Measurements from ENCODE around the gene YJU2.

DNA sequence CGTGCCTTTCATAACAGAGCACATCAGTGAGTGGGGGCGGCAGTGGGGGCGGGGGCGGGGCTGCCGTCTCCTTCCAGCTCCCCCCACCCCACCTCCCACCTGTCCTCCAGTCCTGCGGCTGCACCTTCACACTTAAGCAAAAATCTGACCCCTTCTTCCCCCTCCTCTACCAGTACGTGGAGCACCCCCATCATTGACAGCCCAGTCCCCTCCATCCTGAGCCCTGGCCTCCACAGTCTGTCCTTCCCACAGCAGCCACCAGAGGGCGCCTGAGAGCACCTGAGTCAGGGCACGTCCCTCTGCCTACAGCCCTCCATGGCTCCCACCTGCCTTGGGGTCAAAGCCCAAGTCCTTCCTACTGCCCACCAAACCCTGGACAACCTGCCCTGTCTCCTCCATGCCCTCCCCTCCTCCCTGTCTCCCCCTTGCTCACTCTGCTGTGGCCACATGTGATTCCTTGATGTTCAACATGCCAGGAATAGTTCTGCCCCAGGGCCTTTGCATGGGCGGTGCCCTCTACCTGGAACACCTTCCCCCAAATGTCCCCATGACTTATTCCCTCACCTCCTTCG, 13.5 kb upstream of the YJU2 start:
- TF ChIP-seq, protein P1, sequence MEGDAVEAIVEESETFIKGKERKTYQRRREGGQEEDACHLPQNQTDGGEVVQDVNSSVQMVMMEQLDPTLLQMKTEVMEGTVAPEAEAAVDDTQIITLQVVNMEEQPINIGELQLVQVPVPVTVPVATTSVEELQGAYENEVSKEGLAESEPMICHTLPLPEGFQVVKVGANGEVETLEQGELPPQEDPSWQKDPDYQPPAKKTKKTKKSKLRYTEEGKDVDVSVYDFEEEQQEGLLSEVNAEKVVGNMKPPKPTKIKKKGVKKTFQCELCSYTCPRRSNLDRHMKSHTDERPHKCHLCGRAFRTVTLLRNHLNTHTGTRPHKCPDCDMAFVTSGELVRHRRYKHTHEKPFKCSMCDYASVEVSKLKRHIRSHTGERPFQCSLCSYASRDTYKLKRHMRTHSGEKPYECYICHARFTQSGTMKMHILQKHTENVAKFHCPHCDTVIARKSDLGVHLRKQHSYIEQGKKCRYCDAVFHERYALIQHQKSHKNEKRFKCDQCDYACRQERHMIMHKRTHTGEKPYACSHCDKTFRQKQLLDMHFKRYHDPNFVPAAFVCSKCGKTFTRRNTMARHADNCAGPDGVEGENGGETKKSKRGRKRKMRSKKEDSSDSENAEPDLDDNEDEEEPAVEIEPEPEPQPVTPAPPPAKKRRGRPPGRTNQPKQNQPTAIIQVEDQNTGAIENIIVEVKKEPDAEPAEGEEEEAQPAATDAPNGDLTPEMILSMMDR (IDR thresholded peaks at IDR 0.05) = peak; percentile 48 to 63 (median 55)
- no peak for TF ChIP-seq POLR2A (IDR thresholded peaks at IDR 0.05)

All from transverse colon (tissue), 3 donors.